ELR (cell line): ENCODE measurements around the gene ECSCR.
"Not testable (repeated sequence)": the region's sequence is repeated elsewhere in the genome, so short reads cannot be mapped to it uniquely, and the experiment has no call there.

ENCODE experiments used
- DNase-seq: peaks from one replicate; pipeline ENCODE4 v3.0.0-alpha.2; 2015; ENCODE audit warnings: low read depth

The ECSCR gene

DNA sequence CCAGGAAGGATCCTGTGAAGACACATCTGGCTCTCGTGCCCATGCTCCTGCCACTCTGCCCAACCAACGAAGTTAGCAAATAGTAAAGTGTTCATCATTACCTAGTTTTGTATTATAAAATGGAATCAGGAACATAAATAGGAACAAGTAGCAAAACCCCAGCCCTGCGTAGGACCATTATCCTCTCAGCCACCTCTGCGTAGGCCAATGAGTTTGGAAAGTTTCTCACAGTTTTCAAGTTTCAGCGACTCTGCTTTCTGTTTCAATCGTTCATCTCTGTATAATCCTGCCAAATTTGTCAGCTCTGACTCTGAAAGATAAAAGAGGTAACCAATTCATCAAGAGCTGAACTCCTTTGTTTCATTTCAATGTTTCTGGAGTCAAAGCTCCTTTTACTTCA, 48.6 kb downstream of the ECSCR start:
- no peak for DNase-seq

DNA sequence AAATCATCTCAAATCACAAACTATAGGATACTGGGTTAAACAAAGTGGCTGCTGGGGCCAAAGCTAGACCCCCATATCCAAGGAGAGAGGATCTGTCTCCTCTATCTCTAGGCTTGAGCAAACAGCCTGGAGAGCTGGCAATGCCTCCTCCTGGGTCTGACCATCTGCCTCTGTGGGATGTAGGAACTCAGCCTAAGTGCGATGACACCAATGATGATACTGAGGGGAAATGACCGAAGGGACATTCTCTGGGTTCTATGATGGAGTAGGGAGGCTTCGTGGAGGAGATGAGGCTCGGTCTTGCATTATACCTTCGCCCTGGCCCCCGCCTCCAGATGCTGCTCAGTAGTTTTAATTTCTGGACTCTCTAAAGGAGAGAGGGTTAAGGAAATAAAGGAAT, 49.4 kb downstream of the ECSCR start:
- DNase-seq = no peak

DNA sequence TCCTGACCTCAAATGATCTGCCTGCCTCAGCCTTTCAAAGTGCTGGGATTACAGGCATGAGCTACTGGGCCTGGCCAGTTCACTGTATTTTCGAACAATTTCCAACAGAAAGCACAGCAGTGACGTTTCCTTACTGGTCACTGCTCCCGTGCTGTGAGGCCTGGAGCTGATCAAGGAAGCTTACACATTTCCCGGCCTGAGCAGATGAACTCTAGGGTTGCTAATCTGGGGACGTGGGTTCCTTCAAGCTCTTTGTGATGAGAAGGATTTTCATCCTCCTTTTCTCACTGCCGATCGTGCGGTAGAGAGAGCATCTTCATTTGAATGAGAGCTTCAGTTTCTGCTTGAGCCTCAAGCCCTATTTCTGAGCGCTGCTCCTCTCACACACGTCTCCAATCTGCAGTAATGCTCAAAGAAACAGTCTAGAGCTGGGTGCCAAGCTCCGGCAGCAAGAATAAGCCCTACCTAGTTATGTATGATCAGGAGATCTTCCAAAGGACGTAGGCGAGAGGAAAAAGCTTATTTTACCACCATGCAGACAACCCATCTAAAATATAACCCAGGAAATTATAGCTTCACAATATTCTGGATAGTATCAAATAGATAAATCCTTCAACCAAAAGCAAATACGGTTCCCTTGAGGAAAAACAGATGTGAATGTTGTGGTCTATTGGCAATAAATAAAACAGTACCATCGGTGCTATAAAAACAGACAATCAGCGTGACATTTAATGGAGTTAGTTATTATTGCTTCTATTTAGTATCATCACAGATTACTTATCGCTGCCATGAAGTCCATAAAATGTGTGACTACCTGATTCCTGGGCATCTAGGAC, 51.3 kb downstream of the ECSCR start:
- DNase-seq = no peak

DNA sequence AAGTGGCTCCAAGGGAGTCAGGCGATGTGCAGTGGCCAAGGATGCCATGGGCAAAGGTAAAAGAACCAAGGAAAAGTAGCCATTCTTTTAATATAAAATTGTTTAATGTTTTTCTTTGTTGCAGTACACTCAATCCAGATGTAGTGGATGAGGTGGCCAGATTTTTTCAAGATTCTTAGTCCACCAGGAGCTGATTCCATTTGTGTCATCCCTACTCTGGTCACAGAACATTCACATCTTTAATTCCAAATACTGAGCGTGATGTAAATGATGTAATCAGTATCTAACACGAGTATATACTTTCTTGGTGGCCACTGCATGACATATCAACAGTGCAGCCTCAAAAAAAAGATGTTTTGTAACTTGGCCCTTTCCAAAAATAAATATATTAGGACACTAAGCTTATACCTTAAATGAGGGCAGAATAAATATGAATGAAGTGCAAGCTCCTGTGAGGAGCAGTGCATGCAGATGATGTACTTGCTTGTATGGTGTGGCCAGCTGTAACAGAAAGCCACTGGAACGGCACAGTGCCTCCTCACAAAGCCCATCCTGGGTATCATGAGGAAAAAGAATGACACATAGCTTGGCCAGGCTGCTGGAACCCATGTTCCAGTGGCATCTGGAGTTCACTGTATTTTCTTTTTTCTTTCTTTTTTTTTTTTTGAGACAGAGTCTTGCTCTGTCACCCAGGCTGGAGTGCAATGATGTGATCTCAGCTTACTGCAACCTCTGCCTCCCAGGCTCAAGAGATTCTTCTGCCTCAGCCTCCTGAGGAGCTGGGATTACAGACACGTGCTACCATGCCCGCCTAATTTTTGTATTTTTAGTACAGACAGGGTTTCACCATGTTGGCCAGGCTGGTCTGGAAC, 52.2 kb downstream of the ECSCR start:
- DNase-seq = no peak

DNA sequence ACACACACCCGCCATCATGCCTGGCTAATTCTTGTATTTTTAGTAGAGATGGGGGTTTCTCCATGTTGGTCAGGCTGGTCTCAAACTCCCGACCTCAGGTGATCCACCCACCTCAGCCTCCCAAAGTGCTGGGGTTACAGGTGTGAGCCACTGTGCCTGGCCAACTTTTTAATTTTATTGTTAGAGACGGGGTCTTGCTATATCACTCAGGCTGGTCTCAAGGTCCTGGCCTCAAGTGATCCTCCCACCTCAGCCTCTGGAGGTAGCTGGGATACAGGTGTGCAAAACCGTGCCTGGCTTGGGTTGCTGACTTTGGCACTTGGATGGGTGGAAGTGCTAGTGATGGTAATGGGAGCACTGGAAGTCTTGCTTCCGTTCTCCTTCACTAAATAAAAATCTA, 53.4 kb downstream of the ECSCR start:
- DNase-seq = not testable (repeated sequence)

DNA sequence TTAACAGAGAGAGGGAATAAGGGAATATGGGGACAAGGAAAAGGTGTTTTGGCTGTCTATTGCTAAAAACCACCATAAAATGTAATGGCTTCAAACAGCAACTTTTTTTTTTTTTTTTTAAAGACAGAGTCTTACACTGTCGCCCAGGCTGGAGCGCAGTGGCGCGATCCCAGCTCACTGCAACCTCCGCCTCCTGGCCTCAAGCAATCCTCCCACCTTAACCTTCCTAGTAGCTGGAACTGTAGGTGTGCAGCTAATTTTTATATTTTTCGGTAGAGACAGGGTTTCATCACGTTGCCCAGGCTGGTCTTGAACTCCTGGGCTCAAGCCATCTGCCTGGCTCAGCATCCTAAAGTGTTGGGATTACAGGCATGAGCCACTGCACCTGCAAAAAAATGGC, 54.4 kb downstream of the ECSCR start:
- no peak for DNase-seq

DNA sequence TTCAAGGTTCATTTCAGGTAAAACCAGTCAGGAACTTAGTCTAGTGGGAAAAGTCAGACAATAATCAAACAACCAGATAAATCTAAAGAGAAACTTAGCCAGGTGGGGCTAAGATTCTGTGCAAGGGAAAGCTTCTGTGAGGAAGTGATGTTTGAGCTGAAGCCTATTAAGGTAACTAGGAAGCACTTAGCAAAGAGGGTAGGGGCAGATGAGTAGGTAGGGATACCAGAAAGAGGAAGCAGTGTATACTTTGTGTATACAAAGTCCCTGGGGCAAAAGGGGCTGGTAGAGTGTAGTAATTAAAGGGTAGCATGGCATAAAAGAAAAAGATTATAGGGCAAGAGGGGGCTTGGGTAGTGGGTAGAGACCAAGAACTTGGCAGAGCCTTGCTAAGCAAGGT, 55.0 kb downstream of the ECSCR start:
- no peak for DNase-seq

DNA sequence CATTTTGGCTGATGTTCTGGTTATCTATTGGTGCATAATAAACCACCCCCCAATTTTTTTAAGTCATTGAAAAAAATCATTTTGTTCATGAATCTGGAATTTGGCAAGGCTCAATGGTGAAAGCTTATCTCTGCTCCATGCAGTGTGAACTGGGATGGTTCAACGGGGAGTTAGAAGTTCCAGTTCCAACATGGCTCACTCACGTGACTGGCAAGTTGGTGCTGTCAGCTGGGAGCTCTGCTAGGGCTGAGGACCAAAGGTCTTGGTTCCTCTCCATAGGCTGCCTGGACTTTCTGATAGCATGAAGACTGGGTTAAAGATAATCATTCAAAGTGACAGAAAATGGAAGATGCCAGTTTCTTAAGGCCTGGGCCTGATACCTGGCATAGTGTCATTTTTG, 55.6 kb downstream of the ECSCR start:
- DNase-seq = no peak

DNA sequence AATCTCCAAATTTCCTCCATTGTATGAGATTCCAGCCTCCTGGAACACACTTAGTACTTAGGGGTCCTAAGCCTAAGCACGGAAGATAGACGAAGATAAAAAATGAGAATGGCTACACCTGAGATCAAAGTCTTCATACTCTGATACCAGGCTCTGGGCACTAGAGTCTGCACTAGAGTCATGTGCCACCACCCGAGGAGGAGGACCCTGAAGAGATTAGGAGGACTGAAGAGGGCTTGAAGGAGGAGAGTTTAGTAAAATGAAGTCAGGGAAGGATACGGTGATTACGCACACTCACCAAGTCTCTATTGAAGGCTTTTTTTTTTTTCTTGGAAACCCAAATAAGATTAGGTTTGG, 58.1 kb downstream of the ECSCR start:
- DNase-seq = no peak

DNA sequence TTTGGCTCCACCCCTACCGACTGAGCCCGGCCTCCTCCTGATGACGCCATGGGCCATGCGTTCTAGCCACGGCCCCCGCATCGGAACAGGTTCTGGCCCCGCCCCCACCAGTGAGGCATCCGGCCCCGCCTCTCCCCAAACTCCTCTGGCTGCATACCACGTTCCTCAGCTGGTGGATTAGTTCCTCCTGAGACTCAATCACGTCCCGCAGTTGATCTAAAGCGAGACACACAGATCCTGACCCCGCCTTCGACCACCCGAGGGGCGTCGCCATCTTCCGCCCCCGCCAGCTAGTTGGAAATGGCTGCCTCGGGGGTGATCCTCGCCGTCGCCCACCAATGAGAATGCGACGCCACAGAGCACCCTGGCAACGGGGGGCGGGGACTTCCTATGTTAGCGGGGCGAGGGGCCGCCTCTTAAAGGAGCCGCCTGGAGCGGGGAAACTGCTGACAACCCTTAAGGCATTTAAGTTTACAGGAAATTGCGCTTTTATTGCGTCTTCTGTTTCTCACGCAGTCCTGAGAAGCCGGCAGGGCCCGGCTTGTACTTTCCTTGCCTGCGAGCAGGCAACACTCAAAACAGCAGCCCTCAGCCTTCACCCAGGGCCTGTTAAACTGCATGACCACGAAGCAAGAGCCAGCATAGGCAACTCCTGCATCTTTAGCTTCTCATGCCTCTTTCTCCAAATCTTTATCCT, 58.6 kb downstream of the ECSCR start, which contains the start of gene SPATA24:
SPATA24 (minus strand) TSS at position 303 of the 697 bp plus-strand sequence; CDS start at position 274, 29 bp downstream.
- peak; percentile 98 for DNase-seq

DNA sequence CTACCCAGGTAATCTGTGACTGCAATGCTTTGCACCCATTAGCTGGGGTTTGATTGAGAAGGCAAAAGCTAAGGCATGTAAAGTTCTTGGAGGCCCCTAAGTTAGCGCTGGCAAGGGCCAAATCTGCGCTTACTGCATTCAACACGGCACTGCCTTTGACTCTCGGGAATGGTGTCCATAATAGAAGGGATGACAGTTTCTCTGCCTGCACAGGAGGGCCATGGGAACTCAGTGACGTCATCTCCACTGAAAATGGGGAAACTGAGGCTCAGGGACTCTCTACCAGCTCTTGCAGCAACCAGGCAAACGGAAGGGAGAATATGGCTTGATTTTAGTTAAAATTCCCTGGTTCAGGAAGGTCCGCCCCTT, 59.1 kb downstream of the ECSCR start:
- DNase-seq = no peak

DNA sequence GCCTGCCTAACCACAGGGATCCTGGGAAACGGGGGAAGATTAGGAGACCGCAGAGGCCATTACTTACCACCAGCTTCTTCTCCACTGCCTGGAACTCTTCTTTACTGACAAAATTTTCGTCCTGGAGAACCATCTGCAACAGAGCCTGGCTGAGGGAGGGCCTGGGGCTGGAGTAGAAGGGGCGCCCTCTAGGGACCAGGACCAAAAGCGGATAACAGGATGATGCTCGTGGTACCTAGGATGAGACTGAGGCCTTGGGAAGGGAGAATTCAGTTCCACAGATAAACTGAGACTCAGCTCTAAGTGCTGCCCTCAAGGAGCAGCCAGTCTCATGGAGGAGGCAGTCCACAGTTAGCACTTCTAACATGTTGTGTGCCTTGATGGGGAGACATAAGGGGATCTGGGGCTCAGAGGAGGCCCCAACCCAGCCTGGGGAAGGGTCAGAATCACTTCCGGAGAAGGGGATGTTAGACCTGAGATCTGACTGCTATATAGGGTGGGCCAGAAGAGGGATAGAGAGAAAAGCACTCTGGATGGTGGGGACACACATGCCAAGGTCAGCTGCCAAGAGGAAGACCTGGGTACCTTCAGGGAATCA, 59.9 kb downstream of the ECSCR start:
- peak; percentile 56 for DNase-seq

DNA sequence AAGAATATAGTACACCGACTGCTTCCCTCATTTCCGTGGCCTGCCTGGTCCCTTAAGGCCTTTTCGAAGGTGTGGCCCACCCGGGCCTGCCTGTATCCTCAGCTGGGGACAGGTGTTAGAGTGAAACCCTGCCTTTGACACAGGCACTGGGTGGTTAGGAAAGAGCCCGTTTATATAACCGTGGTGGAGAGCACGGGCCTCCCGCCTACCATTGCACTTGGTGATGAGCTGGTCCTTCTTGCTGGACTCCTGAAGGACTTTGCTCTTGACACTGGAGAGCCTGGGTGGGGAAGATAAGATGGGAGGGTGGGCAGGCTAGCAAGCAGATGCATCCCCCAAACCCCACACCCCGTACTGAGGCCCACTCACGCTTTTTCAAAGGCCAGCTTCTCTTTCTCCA, 61.0 kb downstream of the ECSCR start:
- DNase-seq = no peak

DNA sequence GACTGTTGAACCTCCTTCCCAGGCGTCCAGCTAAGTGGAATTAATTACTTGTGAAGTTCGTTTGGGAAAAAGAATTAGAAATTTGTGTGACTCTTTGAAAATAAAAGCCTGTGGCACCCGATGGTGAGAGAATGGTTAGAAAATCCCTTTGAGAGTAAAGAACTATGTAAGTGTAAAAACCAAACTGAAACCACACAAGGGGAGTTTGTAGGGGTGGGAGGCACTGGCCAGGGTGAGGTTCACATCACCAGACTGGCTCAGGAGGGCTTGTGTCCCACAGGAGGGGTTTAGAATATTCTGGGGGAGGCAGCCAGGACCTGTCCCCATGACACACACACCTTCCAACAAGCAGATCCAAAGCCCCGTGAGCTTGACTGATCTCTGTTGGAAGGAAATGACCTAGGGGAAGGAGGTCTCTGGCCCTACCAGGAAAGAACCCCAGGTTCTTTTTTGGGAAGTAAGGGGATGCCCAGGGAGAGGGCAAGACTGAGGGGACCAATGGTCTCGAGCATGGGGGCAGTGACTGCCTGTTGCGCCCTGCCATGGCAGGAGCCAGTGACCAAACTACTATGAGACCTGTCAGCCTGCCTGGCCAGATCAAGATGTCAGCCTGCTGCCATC, 62.9 kb downstream of the ECSCR start:
- DNase-seq = no peak
